Smooth muscle cell of the brain vasculature (primary cell): ENCODE measurements around the gene PKD1.

ENCODE experiments used
- DNase-seq: peaks from one replicate; pipeline ENCODE4 v3.0.0-alpha.2; 2012; ENCODE audit warnings: low read depth, low spot score

The PKD1 gene

GRCh38 chr16:2048116-2048543, 87.6 kb downstream of the PKD1 start:
- no peak for DNase-seq

- peak; percentile 90 for DNase-seq
Measured at GRCh38 chr16:2047330-2048115, 88.2 kb downstream of the PKD1 start, which contains the start of the genes NTHL1 and TSC2. Gene NTHL1, minus strand, starts transcription at chr16:2047834. Its CDS starts 11 bp downstream, at chr16:2047823. Gene TSC2, plus strand, starts transcription at chr16:2047985. Its CDS starts 631 bp downstream, at chr16:2048616.

- DNase-seq: no peak
Measured at GRCh38 chr16:2046893-2047329, 88.8 kb downstream of the PKD1 start.

GRCh38 chr16:2045965-2046892, 89.5 kb downstream of the PKD1 start:
- DNase-seq: no peak

GRCh38 chr16:2044541-2044940, 91.2 kb downstream of the PKD1 start:
- no peak for DNase-seq

GRCh38 chr16:2043667-2044451, 91.8 kb downstream of the PKD1 start:
- DNase-seq: no peak

- DNase-seq: no peak
Measured at GRCh38 chr16:2042986-2043666, 92.6 kb downstream of the PKD1 start.

- no peak for DNase-seq
Measured at GRCh38 chr16:2042171-2042985, 93.3 kb downstream of the PKD1 start.

GRCh38 chr16:2040787-2041522, 94.7 kb downstream of the PKD1 start:
- DNase-seq: no peak

GRCh38 chr16:2040041-2040786, 95.5 kb downstream of the PKD1 start:
- DNase-seq: no peak

- no peak for DNase-seq
Measured at GRCh38 chr16:2039274-2040031, 96.2 kb downstream of the PKD1 start.
